ENCODE measurements around the gene KRT81.

- no peak for TF ChIP-seq CTCF (conservative IDR thresholded peaks at IDR 0.05 in 1 of 2, IDR thresholded peaks at IDR 0.05 in 1 of 2; ENCODE audit: low read depth in 1 of 2, low read length in 2 of 2)
- no peak for TF ChIP-seq EZH2 (IDR thresholded peaks at IDR 0.05; ENCODE audit: low read length, missing control alignments)
These were observed 15.4 kb upstream of the KRT81 start for GRCh38 chr12:52306731-52307130.
